AG04449 (cell line): Measurements from ENCODE around the gene TAPBP.
A peak's percentile ranks its signal among the peaks of the same experiment; 100 is the strongest.

ENCODE experiments used
- CTCF ChIA-PET: fragments of 350-600 bp; formaldehyde crosslinking; extraction: SDS; loops from one replicate; lab custom pipeline; 2021; ENCODE audit warnings: antibody characterized with exemption; lab: Yijun Ruan, JAX
- POLR2A ChIA-PET: fragments of 400-600, 350-600 bp; formaldehyde crosslinking; extraction: SDS; loops from one replicate; lab custom pipeline; 2020; ENCODE audit warnings: antibody characterized with exemption, inconsistent platforms; lab: Yijun Ruan, JAX
- DNase-seq: peaks from one replicate; pipeline ENCODE4 v3.0.0-alpha.2; 2010; ENCODE audit warnings: low read depth, low spot score
- H3K4me3 ChIP-seq: 2 replicates; pipeline ENCODE4 v1.5.1; 2011; ENCODE audit warnings: low read depth, mild to moderate bottlenecking, control low read depth, low read length
- TF ChIP-seq, protein P1 (sequence below): IDR thresholded peaks from one replicate; pipeline ENCODE4 v1.5.1; 2011; ENCODE audit warnings: mild to moderate bottlenecking, moderate library complexity, low read length, control low read depth, inconsistent platforms; ENCODE audit not compliant: insufficient read depth; ENCODE audit errors: missing control alignments

TAPBP gene

DNA sequence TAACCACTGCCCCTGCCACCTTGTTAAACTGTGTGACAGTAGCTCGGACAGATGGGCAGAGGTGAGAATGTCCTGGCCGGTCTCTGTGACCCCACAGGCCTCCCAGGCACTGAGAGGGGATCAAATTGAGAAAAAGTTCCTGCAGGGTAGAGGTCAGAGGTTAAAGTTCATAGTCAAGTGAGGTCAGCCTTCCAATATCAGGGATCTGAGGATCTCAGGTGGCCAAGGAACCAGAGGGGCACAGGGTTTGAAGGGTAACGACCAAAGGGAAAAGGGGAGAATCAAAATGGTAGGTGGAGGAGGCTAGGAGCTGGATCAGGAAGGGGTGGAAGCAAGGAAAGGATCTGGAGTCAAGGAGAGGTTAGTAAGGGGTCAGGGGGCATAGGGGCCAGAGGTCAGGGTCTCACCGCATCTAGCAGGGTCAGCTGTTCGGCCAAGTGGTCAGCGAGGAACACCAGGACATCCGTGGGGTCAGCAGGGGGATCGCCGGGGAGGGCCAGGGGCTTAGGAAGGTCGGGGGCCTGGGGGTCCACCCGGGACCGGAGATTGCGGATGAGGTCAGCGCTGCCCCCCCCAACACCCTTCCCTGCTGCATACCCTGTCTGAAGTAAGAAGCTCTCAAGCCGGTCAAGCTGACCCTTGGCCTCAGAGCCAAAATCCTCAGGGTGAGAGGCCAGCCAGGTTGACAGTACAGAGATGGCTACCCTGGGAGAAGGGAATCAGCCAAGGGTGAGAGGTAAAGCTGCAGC is 18.1 kb downstream of the TAPBP start:
- ChIA-PET CTCF (no interaction called here), POLR2A (no interaction called here)
- no peak for DNase-seq
- TF ChIP-seq, protein P1, sequence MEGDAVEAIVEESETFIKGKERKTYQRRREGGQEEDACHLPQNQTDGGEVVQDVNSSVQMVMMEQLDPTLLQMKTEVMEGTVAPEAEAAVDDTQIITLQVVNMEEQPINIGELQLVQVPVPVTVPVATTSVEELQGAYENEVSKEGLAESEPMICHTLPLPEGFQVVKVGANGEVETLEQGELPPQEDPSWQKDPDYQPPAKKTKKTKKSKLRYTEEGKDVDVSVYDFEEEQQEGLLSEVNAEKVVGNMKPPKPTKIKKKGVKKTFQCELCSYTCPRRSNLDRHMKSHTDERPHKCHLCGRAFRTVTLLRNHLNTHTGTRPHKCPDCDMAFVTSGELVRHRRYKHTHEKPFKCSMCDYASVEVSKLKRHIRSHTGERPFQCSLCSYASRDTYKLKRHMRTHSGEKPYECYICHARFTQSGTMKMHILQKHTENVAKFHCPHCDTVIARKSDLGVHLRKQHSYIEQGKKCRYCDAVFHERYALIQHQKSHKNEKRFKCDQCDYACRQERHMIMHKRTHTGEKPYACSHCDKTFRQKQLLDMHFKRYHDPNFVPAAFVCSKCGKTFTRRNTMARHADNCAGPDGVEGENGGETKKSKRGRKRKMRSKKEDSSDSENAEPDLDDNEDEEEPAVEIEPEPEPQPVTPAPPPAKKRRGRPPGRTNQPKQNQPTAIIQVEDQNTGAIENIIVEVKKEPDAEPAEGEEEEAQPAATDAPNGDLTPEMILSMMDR, result no peak
- no peak overlapping the region for H3K4me3 ChIP-seq

DNA sequence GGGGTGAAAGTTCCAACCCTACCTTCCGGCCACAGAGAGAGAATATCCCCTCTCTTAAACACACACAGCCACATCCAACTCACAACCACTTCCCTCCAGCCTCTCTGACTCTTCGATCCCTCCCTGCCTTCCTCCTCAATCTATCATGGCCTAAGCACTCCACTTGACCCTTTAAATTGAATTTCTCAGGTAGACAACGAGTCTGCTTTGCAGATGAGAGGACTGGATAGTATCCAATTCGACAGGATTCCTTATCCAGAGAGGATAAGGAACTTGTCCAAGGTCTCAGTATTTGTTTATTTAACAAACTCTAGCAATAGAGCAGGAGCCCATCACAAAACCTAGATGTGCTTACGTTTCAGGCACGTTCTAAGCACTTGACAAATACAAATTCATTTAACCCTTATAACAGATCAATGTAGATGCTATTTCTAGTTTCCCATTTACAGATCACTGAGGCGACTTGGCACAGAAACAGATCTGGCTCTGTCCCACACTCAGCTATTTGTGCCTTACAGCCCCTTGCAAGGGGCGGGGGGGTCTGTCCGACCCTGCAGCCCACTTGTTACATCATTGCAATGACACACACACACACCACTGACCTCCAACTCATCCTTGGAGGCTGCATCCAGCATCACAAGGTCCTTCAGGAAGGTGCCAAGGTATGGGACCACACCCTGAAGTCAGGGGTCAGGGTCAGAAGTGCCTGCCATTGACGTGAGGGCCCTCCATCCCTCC is 19.6 kb downstream of the TAPBP start:
- DNase-seq, result no peak
- ChIA-PET POLR2A (no interaction called here), CTCF (interaction anchor here (2.3 kb wide), 1 partner anchor 17 kb away, joined by 5 read pairs; the partner anchor contains the start of gene B3GALT4)
- TF ChIP-seq, protein P1, result no peak
- no peak overlapping the region for H3K4me3 ChIP-seq

DNA sequence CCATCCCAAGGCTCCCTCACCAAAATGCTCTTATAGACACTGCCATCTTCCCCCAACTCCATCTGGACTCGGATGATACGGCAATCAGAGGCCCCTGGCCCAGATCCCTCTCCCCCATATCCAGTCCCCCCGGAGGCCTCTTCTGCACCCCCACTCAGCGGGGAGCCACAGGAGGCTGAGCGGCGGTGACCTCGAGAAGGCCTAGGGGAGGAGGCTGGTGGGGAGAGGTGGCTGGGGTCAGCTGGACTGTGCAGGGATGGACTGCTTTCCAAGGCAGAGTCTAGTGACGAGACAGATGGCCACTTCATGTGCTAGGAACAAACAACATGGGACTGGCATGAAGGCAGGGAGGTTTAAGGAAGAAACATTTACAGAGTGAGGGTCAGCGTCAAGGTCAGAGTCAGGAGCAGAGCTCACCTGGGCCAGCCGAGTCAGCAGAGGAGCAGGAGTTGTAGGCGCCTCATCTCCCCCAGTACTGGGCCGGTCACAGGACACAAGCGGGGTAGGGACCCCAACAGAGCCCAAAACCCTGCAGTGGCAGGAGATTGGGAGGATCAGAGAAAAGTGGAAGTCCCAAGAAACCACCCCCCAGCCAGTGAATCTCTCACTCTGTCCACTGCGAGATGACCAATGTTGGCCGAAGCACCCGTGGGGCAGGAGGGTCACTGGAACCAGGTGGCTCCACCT is 20.7 kb downstream of the TAPBP start:
- H3K4me3 ChIP-seq, result no peak overlapping the region
- TF ChIP-seq, protein P1, result no peak
- DNase-seq, result no peak
- CTCF ChIA-PET, result interaction anchor here (2.3 to 7.3 kb wide), 2 partner anchors 7 to 16 kb away, joined by 5 to 52 read pairs; partner anchors contain the start of genes B3GALT4 and RGL2
- POLR2A ChIA-PET, result no interaction called here

DNA sequence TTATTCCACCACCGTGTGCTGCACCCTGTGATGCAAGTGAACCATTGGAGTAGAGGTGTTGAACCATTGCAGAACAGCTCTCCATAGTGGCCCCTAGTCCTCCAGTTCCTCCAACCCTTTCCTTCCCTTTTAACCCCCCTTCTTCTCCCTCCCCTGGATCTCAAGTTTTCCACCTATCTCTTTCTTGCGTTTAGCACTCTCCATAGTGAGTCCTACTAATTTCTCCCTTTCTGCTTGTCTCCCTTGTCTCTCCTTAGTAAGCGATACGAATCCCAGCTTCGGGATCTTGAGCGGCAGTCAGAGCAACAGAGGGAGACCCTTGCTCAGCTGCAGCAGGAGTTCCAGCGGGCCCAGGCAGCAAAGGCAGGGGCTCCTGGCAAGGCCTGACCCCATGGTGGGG is 23.4 kb downstream of the TAPBP start:
- DNase-seq, result no peak
- ChIA-PET POLR2A (interaction anchor here (1.2 kb wide), 1 partner anchor 9 kb away, joined by 3 read pairs; the partner anchor contains the start of gene RGL2), CTCF (interaction anchor here (0.6 to 7.3 kb wide), 4 partner anchors 10 to 19 kb away, joined by 3 to 52 read pairs (median 26); partner anchors contain the start of genes B3GALT4, RGL2, RPS18 and VPS52)
- peak overlapping the region; percentile 94 for H3K4me3 ChIP-seq
- TF ChIP-seq, protein P1, result no peak

DNA sequence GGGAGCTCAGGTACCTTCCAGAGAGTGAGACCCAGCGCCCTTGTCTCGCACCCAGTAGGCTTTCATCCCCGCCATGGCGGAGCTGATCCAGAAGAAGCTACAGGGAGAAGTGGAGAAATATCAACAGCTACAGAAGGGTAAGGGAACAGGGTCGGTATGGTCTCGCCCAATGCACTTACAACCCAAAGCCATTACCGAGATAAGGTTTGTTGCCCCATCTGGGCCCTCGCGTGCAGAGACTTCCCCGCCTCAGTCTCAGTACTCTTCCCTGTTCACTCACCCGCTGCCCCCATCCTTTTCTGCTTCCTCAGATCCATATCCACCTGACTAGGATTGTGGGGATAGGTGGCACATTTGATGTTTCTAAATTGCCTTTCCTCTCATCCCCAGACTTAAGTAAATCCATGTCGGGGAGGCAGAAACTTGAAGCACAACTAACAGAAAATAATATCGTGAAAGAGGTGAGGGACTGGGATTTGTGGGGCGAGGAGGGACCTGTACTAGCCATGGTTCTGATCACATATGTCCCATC is 24.0 kb downstream of the TAPBP start:
- ChIA-PET POLR2A (interaction anchor here (0.8 to 4.2 kb wide), 7 partner anchors 8 to 77 kb away, joined by 3 to 57 read pairs (median 7); partner anchors contain the start of genes B3GALT4, RGL2, RPS18 and TAPBP), CTCF (interaction anchor here (1.4 to 7.3 kb wide), 4 partner anchors 10 to 42 kb away, joined by 3 to 52 read pairs (median 26); partner anchors contain the start of genes B3GALT4, RGL2, RPS18 and VPS52)
- TF ChIP-seq, protein P1, result no peak
- peak overlapping the region; percentile 94 for H3K4me3 ChIP-seq
- DNase-seq, result no peak
